Cerebellar nuclear complex (tissue), 1 donor: ENCODE data around the gene KAT6B.

ENCODE experiments used
- DNase-seq, 2 experiments: peaks; one replicate each; lab custom pipeline; 2025; lab: John Stamatoyannopoulos, UW

Gene KAT6B

DNA sequence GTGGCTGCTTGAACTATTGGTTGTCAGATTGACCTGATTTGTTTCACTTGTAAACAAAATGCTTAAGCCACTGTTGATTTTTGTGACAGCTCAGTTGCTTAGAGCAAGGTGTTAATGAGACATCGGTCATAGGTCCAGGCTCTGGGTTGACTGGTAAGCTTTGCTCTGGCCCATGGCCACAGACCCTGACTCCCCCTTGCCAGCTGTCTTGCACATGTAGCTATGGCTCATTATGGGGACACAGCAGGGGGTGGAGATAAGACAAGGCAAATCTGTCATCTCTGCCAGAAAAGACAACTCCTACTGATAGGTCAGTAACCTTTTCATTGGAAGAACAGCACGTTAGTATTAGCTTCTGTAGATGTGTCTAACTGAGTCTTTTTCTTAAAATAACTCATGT is 95.3 kb downstream of the KAT6B start:
- DNase-seq: no peak

- DNase-seq: no peak
Measured at GRCh38 chr10:74922921-74923320, 96.5 kb downstream of the KAT6B start.

DNA sequence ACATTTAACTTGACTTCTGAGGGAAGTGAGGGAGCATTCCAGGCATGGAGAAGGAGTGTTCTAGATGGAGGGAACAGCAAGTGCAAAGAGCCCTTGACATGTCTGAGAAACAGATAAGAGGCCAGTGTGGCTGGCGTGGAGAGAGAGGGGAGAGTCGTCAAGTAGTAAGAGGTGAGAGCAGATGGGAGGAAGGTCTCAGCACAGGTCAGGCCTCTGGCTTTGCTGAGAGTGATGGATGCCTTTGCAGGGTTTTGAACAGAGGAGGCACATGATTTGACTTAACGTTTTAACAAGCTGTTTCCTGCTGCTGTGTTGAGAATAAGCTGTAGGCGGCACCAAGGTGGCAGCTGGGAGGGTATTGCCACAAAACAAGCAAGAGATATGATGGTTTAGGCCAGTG is 97.2 kb downstream of the KAT6B start:
- DNase-seq: no peak

GRCh38 chr10:74924251-74924963 is 98.0 kb downstream of the KAT6B start:
- DNase-seq: no peak

DNA sequence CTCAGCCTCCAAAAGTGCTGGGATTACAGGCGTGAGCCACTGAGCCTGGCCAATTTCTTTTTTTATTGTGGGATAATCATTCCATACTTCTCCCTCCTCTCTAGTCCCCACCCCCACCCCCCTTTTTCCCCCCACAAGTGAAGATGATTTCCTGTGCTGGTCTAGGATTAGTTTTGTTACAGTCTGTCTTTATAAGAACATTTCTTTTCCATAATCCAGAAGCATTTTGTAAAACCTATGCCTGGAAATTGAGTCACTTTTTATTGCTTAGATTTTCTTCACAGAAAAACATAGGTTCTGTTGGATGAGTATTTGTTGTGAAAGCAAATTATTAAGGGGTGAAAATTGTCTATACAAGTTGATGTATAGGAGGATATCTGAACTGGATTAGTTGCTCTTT is 98.9 kb downstream of the KAT6B start:
- DNase-seq: no peak

- no peak for DNase-seq
Measured at GRCh38 chr10:74925708-74926107, 99.3 kb downstream of the KAT6B start.

DNA sequence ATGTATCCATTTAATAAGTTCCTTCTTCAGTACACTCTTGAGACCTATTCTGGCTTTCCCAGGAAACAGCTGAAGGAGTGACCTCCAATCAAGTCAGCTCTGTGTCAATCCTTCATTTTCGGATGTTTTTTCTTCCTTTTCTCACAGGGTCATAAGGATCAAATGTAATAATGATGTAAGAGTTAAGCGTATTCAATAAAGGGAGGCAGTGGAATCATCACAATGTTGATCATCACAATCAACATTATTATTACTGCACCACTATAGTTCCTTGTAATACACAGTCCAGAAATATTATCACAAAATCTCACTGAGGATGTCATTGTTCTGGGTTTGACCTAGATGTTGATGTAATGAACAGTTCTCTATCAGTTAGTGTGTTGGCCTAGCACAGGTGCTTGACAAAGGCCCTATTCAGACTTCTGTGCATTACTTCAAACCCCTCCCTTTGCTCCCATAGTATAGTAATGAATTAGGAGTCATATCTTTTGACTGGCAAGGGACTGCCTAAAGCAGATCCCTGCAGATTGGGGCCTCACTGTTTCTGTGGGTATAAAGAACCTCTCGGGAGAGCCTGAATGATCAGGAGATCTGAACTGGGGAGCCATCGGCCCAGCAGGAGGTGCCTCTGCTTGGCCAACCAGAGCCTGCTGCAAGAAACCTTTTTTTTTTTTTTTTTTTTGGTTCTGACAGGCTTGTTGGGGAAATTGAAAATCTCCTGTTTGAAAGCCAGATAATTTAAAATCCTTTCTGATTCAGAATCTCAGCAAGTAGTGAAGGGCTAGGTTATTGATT is 100.6 kb downstream of the KAT6B start:
- no peak for DNase-seq

GRCh38 chr10:74927701-74928100 is 101.3 kb downstream of the KAT6B start:
- DNase-seq: no peak

DNA sequence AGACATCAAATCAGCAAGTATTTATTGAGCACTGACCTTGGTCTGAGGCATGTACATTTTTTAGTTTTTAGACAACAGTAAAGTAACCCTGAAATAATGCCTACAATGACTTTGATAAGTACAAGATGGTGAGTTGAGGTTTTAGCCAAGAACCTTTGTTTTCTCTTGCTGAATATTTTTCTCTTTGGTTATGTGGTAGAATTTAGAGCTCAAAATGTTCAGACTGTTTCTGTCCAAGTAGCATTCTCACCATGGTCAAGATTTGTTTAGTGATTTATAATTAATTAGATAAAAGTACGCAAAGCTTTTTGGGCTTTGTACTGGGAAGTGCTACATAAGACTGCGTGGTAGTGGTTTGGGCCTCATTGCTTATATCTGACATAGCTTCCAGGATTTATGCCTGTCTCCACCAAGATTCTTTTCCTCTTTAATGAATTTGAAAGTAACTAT is 102.4 kb downstream of the KAT6B start:
- no peak for DNase-seq

DNA sequence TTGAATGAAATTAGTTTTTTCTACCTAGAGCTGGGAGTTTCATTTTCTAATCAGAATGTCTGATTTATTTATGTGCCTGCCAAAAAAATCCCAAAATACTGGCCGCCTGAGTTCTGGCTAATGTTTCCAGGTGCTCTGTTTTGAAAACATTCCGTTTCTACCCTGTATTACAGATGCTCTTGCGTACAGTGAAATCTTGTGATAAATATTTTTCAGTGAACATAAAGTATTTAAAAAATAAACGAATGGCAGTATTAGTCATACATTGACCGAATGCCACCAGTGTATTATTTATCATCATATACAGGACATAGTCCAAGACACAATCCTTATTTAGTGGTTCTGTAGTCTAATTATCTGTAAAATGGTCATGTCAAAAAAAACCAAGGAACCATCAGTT is 102.8 kb downstream of the KAT6B start:
- no peak for DNase-seq

- peak in 1 of 2 experiments; percentile 5 for DNase-seq
Measured at GRCh38 chr10:74930965-74931364, 104.6 kb downstream of the KAT6B start.

GRCh38 chr10:74932648-74933047 is 106.2 kb downstream of the KAT6B start:
- DNase-seq: peak; percentile 76 to 94

DNA sequence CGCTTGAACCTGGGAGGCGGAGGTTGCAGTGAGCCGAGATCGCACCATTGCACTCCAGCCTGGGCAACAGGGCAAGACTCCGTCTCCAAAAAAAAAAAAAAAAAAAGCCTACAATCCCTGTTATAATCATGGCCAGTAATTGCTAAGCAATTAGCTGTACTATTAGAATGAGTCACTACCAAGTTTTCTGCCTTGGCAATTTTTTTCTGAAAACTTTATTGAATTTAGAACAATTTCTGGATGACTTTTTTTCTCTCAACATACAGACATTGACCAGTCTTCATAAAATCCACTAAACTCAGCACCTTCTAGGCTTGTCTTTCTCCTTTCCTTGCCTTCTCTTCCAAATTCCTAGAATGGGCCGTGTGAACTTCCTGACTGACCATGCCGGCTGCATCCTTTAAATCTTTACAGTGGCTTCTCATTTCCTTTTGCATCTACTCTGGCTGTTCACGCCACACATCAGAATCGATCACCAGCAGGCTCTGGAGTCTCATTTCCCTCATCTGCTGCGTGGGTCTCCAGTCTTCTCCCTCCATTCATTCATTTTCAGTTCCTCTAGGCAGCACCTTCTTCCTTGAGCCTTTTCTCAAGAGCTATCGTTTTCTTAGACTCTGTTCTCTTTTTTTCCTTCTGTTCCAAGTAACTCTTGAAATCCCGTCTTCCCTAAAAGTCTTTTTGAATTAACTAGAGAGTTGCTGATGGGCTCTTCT is 107.9 kb downstream of the KAT6B start:
- no peak for DNase-seq

GRCh38 chr10:74936577-74937265 is 110.3 kb downstream of the KAT6B start:
- DNase-seq: no peak

DNA sequence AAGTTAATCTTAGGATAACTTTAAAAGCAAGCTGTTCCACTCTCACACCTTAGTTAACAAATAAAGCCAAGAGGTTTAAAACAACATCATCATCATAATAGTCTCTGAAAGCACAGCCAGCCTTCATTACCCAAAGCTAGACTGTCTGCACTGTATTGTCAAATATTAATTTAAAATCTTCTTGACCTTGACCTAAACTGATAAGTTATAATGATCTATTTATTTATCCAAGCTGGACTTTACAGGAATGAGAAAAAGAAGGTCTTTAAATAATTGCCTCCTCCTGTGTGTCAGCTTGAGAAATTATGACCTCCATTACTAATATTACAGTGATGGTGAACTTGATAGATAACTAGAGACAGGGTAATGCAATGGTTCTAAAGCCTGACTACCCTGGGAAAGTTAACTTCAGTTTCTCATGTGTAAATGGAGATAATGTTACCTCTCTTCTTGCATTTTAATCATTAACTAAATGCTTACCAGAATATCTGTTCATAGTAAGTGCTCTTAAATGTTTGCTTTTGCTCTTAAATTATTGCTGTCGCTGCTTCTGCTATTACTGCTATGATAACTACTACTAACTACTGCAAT is 111.0 kb downstream of the KAT6B start:
- DNase-seq: no peak

DNA sequence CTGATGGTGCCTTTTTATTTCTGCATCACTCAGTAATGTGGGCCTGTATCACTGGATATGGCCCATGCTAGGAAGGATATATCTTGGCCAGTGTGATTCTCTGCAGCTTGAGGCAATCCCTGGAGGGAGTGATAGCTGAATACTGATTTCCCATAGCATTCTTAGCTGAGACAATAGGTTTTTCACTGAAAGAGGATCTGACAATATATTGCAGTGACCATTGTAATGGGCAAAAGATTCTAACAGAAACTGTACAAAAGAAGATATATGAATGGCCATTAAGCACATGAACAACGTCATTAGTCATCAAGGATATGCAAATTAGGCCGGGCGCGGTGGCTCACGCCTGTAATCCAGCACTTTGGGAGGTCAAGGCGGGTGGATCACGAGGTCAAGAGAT is 117.8 kb downstream of the KAT6B start:
- DNase-seq: no peak

DNA sequence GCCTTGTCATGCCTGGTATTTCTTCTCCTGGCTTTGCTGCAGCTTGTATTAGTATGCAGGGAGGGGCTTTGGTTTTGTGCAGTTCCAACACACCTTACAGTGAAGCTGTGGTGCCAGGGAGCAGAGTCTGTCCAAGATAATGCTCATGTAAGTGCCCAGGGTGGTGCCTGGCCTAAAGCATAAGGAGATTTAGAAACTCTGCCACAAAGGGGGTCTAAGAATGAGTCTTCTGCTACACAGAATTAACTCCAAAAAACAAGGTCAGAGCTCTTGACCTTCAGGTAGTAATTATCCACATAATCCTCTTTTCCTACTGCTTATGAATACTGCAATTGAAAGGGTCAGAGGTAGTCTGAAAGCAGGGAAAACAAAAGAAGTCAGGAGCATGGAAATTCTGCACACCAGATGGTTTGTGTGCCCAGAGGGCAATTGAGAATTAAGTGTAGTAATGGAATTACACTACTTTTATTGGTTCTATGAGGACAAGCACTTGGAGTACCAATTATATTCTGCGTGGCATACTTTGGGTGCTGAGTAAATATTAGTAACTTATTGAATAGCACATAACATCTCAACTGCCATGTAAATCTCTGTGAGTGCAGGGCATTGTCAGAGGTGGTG is 121.5 kb downstream of the KAT6B start:
- DNase-seq: no peak

DNA sequence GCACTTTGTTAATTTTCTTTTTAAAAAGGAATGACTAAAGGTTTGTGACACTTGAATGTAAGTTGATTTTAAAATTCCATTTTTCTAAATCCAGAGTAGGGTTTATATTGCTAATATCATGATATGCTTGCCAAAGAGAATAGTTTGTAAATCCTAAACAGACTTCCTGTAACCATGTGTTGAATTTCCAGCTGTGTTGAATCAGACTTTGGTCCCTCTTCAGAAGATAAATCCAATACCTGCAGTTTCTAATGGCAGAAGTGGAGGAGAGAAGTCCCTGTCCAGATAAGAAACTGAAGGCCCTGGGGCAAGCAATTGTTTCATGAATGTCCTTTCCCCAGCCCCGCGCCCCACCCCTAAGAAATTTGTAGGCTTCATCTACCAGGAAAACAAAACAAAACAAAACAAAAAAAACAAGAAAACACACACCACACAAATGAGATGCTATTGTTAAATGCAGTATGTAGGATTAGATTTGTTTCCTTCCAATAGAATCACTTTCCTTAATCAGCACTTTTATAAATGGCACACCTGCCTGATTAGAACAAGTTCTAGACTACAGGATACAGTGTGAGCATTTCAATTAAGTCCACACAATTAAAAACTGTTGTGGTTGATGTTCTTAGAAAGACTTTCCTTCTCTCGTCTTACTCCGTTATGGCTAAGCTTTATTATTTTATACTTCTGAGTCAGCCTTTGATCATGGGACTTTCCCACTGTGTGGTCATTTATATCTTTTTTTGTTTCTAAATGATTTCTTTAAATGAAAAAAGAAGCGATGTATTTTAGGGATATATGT is 122.8 kb downstream of the KAT6B start:
- DNase-seq: no peak

DNA sequence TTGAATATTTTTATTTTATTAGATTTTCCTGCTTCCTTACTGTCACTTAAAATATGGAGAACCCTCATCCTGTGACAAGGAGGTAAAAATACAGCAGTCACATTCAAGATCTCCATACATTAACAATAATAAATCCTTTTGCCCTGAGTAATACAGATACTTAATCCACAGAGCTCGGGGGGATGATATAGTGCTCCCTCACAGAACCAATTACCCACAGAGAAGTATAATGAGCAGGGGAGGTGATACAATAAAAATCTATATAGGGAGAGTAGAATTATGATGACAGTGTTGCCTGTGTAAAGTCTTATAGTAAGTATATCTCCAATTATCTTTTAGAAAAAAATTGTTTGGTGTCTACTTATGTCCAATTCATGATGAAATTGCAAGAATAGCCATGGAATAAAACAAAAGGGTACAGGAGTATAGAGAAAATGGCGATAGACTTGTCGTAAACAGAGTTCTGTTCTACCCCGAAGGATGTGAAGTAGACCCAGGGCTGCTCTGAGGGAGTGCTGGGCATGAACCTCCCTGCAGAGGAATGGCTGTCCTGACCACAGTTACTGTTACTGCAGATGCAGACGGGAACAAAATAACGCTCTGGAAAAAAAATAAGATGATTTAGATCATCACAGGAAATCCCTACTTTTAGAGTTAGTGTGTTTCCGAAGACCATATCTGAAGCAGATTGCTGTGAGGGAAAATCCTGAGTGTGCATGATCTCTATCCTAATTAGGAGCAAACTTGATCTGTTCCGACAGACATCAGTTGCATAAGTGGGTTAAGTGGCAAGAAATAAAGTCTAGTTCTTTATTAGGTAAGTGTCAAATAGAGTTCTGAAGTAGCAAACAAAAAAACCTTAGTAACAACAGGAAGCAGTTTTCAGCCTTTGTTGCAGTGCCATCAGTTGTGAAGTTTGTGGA is 123.7 kb downstream of the KAT6B start:
- no peak for DNase-seq
